ENCODE data around the gene PARVA. TPM values are rescaled to one million over a fixed set of nuclear protein-coding genes. Genes with fewer than 3 reads are reported as not detected.

The PARVA gene
- total and polyA plus RNA-seq, 2 of the 8 experiments (the other 6 are each of a cell fraction or from before 2014, with no cell fraction given) = 3.1 to 13.5 TPM

DNA sequence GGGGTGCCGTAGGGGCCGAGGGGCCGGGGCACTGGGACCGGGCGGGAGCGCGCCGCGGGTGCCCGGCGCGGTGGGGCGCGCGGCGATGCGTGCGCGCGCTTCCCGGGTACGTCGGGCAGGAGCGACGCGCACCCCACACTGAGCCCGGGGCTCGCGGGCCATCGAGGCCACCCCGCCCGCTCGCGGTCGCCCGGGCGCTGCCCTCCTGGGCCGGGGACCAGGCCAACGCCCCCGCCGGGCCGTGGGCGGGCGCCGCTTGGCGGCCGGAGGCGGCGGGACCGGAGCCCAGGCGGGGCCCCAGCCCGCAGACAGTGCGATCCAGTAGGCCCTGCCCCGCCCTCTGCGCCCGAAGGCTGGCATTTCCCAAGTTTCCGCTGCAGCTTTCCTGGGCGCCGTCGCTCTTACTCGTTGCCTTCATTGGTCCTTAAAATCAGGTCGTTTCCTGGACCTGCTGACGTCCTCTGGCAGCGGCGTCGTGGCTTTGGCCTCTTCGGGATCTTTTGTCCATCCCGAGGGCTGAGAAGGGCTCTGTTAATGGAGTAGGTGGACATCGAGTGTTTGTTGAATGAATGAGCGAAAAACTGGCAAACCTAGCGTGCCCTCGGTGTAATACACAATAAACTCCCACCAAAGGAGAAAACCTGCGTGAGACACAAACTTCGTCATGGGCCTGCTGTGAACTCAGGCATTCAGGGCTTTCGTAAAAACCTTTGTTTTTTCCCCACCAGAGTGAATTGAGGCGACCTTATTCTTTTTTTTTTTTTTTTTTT, 638 bp downstream of the PARVA start:
- Histone ChIP-seq H3K4me2 (ENCODE audit: insufficient read depth in 1 of 2, low read depth in 2 of 2, low read length in 2 of 2) (peak overlapping the region; percentile 63 to 97), H3K79me1 (ENCODE audit: low read depth, low read length) (no peaks in the 10 kb centered on the region), H3K9me3 (ENCODE audit: insufficient read depth in 2 of 2, low read depth in 1 of 2, low read length in 1 of 2) (no peaks in the 10 kb centered on the region), H2AK5ac (ENCODE audit: low read depth, low read length) (no peak overlapping the region; the same call in 1 of the 2 replicates), H3K4ac (replicated peaks; ENCODE audit: insufficient read length, low read depth, low read length) (no peak overlapping the region), H3K4me1 (replicated peaks in 1 of 4; ENCODE audit: control insufficient read depth in 3 of 4, insufficient read depth in 4 of 4, low read length in 3 of 4) (peaks cover 0 to 6% (median 2%) of the 10 kb centered on the region in 4 experiments; a peak in 3 of 7 replicates), H3K23ac (ENCODE audit: insufficient read length) (no peak overlapping the region), H4K5ac (ENCODE audit: insufficient read length, low read depth, low read length) (peak overlapping the region; percentile 94), H3K4me3 (ENCODE audit: extremely low read depth in 1 of 4, insufficient read depth in 2 of 4, low read depth in 3 of 4, low read length in 4 of 4) (peak overlapping the region; percentile 72 to 98 (median 83)), H4K8ac (ENCODE audit: extremely low read depth, insufficient read depth, low read length) (peak overlapping the region; percentile 98), H3K23me2 (ENCODE audit: low read depth, low read length) (peaks cover 11% of the 10 kb centered on the region), H2BK120ac (replicated peaks; ENCODE audit: low read depth, low read length) (no peak overlapping the region), H2BK15ac (ENCODE audit: low read length) (no peak overlapping the region), H3K36me3 (ENCODE audit: control insufficient read depth in 2 of 4, insufficient read depth in 4 of 4, low read length in 3 of 4) (no peaks in the 10 kb centered on the region), H2BK12ac (ENCODE audit: low read depth, low read length) (peak overlapping the region; percentile 52; the same call in 1 of the 2 replicates), H3K27me3 (replicated peaks in 1 of 4; ENCODE audit: control insufficient read depth in 3 of 4, extremely low read depth in 1 of 4, insufficient read depth in 3 of 4, low read length in 3 of 4) (peaks cover 2 to 12% (median 8%) of the 10 kb centered on the region in 4 experiments), H4K91ac (replicated peaks; ENCODE audit: insufficient read length, low read length) (peak overlapping the region; percentile 45), H2AFZ (ENCODE audit: low read length) (peak overlapping the region; percentile 86), H2BK5ac (ENCODE audit: low read depth, low read length) (peak overlapping the region; percentile 82), H3K79me2 (ENCODE audit: control insufficient read depth in 1 of 2, insufficient read depth in 2 of 2, low read length in 2 of 2) (no peaks in the 10 kb centered on the region), H3K9ac (replicated peaks in 1 of 4; ENCODE audit: extremely low read depth in 1 of 4, low read depth in 3 of 4, low read length in 3 of 4) (peak overlapping the region; percentile 14 to 92 (median 85)), H3K18ac (ENCODE audit: extremely low read depth, low read length) (peak overlapping the region; percentile 89), H4K20me1 (replicated peaks in 1 of 2; ENCODE audit: control insufficient read depth in 1 of 2, insufficient read depth in 2 of 2, low read length in 2 of 2) (no peaks in the 10 kb centered on the region), H3K27ac (ENCODE audit: low read depth, low read length) (peak overlapping the region; percentile 83), H3K56ac (replicated peaks; ENCODE audit: insufficient read length, low read depth, low read length) (no peak overlapping the region), H3K14ac (ENCODE audit: insufficient read length) (peak overlapping the region; percentile 6), H2BK20ac (ENCODE audit: low read length) (no peak overlapping the region; the same call in 1 of the 2 replicates)
- FAIRE-seq (no peak), DNase-seq (ENCODE audit: low read depth in 1 of 2, low spot score in 2 of 2) (peak; percentile 69 to 86)
- CTCF ChIA-PET (ENCODE audit: partially characterized antibody) = interaction anchor here (2.0 kb wide), 1 partner anchor 47 kb away, joined by 15 read pairs; no protein-coding TSS in a partner anchor
- 11% methylated on average over 17 of the region's 76 CpGs; no CpG with 5 or more reads in 1 of the 2 experiments for WGBS, 2 experiments (ENCODE audit: extremely low coverage in 1 of 2, insufficient coverage in 1 of 2, insufficient read length in 1 of 2, insufficient replicate concordance in 2 of 2, low coverage in 1 of 2, low lambda C conversion rate in 2 of 2, missing lambda C conversion rate in 1 of 2)
- POLR2A ChIA-PET (ENCODE audit: partially characterized antibody) = interaction anchor here (0.9 to 2.9 kb wide), 7 partner anchors 11 to 107 kb away, joined by 3 to 31 read pairs (median 4); no protein-coding TSS in a partner anchor
- peak; percentile 59 for TF ChIP-seq CREB1 (IDR thresholded peaks at IDR 0.05)
- peak; percentile 67 to 68 for TF ChIP-seq POLR2A (IDR thresholded peaks at IDR 0.05; ENCODE audit: control extremely low read depth in 1 of 2, low read depth in 2 of 2, low read length in 2 of 2)
- TF ChIP-seq, protein P1, sequence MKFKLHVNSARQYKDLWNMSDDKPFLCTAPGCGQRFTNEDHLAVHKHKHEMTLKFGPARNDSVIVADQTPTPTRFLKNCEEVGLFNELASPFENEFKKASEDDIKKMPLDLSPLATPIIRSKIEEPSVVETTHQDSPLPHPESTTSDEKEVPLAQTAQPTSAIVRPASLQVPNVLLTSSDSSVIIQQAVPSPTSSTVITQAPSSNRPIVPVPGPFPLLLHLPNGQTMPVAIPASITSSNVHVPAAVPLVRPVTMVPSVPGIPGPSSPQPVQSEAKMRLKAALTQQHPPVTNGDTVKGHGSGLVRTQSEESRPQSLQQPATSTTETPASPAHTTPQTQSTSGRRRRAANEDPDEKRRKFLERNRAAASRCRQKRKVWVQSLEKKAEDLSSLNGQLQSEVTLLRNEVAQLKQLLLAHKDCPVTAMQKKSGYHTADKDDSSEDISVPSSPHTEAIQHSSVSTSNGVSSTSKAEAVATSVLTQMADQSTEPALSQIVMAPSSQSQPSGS (IDR thresholded peaks at IDR 0.05; ENCODE audit: low read length) = no peak
- no peak for TF ChIP-seq SIX5 (IDR thresholded peaks at IDR 0.05; ENCODE audit: low read depth, low read length)
- no peak for TF ChIP-seq HDAC6 (IDR thresholded peaks at IDR 0.05; ENCODE audit: low read depth, low read length)
- TF ChIP-seq, protein P2, sequence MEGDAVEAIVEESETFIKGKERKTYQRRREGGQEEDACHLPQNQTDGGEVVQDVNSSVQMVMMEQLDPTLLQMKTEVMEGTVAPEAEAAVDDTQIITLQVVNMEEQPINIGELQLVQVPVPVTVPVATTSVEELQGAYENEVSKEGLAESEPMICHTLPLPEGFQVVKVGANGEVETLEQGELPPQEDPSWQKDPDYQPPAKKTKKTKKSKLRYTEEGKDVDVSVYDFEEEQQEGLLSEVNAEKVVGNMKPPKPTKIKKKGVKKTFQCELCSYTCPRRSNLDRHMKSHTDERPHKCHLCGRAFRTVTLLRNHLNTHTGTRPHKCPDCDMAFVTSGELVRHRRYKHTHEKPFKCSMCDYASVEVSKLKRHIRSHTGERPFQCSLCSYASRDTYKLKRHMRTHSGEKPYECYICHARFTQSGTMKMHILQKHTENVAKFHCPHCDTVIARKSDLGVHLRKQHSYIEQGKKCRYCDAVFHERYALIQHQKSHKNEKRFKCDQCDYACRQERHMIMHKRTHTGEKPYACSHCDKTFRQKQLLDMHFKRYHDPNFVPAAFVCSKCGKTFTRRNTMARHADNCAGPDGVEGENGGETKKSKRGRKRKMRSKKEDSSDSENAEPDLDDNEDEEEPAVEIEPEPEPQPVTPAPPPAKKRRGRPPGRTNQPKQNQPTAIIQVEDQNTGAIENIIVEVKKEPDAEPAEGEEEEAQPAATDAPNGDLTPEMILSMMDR (IDR thresholded peaks at IDR 0.05; ENCODE audit: control extremely low read depth in 1 of 3, insufficient read depth in 1 of 3, low read depth in 1 of 3, low read length in 3 of 3) = peak; percentile 2 to 47 (median 19)
- peak; percentile 86 for TF ChIP-seq EGR1 (IDR thresholded peaks at IDR 0.05; ENCODE audit: borderline replicate concordance, low read depth, low read length)
- TF ChIP-seq TAF1 (IDR thresholded peaks at IDR 0.05; ENCODE audit: low read depth, low read length) = peak; percentile 57

Data from H1 (cell line).